ENCODE results near the gene FIBCD1. TPM values are rescaled to one million over a fixed set of nuclear protein-coding genes. Genes with fewer than 3 reads are reported as not detected.

FIBCD1 gene
- total and polyA plus RNA-seq, 7 experiments from 2014 or later, result not detected

GRCh38 chr9:130880599-130881220, 58.3 kb downstream of the FIBCD1 start:
- Mint-ChIP-seq H3K36me3 (peaks cover 0 to 45% (median 18%) of the 10 kb centered on the region in 5 donors), H3K9me3 (no peaks in the 10 kb centered on the region), H3K4me3 (no peak overlapping the region), H3K27me3 (no peaks in the 10 kb centered on the region), H3K27ac (no peak overlapping the region), H3K4me1 (no peaks in the 10 kb centered on the region)
- no peaks in the 10 kb centered on the region for H3K4me1 ChIP-seq (ENCODE audit: control insufficient read depth in 2 of 2, insufficient read depth in 2 of 2, low read length in 2 of 2)
- H3K27ac ChIP-seq (ENCODE audit: low read depth, low read length), result no peak overlapping the region
- H3K27me3 ChIP-seq (ENCODE audit: control insufficient read depth in 2 of 2, insufficient read depth in 2 of 2, low read length in 2 of 2), result no peaks in the 10 kb centered on the region
- ChIA-PET CTCF (interaction anchor here (0.6 kb wide), 1 partner anchor 149 kb away, joined by 3 read pairs; no protein-coding TSS in a partner anchor), POLR2A (no interaction called here)
- no peak for DNase-seq
- H3K36me3 ChIP-seq (ENCODE audit: control insufficient read depth in 2 of 3, insufficient read depth in 3 of 3, low read length in 3 of 3), result peaks cover 0 to 77% (median 0%) of the 10 kb centered on the region in 3 experiments
- intact Hi-C loops (cut with micrococcal nuclease), result no loop called here
- H3K4me3 ChIP-seq (ENCODE audit: low read length), result no peak overlapping the region
- H3K9me3 ChIP-seq (ENCODE audit: control insufficient read depth in 2 of 3, low read length in 3 of 3), result no peaks in the 10 kb centered on the region
- no peak for ATAC-seq

GRCh38 chr9:130879863-130880411, 59.1 kb downstream of the FIBCD1 start:
- ATAC-seq (no peak), DNase-seq (no peak)
- H3K36me3 Mint-ChIP-seq, result peaks cover 7 to 45% (median 19%) of the 10 kb centered on the region in 5 donors
- Histone ChIP-seq H3K9me3 (ENCODE audit: control insufficient read depth in 2 of 3, low read length in 3 of 3) (no peaks in the 10 kb centered on the region), H3K27ac (ENCODE audit: low read depth, low read length) (no peak overlapping the region), H3K4me1 (ENCODE audit: control insufficient read depth in 2 of 2, insufficient read depth in 2 of 2, low read length in 2 of 2) (no peaks in the 10 kb centered on the region), H3K4me3 (ENCODE audit: low read length) (no peak overlapping the region), H3K27me3 (ENCODE audit: control insufficient read depth in 2 of 2, insufficient read depth in 2 of 2, low read length in 2 of 2) (no peaks in the 10 kb centered on the region), H3K36me3 (ENCODE audit: control insufficient read depth in 2 of 3, insufficient read depth in 3 of 3, low read length in 3 of 3) (peaks cover 0 to 76% (median 0%) of the 10 kb centered on the region in 3 experiments)
- H3K4me3 Mint-ChIP-seq, result no peak overlapping the region
- no peaks in the 10 kb centered on the region for H3K9me3 Mint-ChIP-seq
- ChIA-PET CTCF (interaction anchor here (0.6 kb wide), 1 partner anchor 150 kb away, joined by 3 read pairs; no protein-coding TSS in a partner anchor), POLR2A (no interaction called here)
- no peaks in the 10 kb centered on the region for H3K4me1 Mint-ChIP-seq
- no peak overlapping the region for H3K27ac Mint-ChIP-seq
- intact Hi-C loops (cut with micrococcal nuclease), result no loop called here
- no peaks in the 10 kb centered on the region for H3K27me3 Mint-ChIP-seq

- ChIA-PET CTCF (no interaction called here), POLR2A (no interaction called here)
- no peaks in the 10 kb centered on the region for H3K27me3 Mint-ChIP-seq
- Histone ChIP-seq H3K9me3 (ENCODE audit: control insufficient read depth in 2 of 3, low read length in 3 of 3) (no peaks in the 10 kb centered on the region), H3K4me1 (ENCODE audit: control insufficient read depth in 2 of 2, insufficient read depth in 2 of 2, low read length in 2 of 2) (no peaks in the 10 kb centered on the region), H3K36me3 (ENCODE audit: control insufficient read depth in 2 of 3, insufficient read depth in 3 of 3, low read length in 3 of 3) (peaks cover 0 to 76% (median 7%) of the 10 kb centered on the region in 3 experiments), H3K27me3 (ENCODE audit: control insufficient read depth in 2 of 2, insufficient read depth in 2 of 2, low read length in 2 of 2) (no peaks in the 10 kb centered on the region), H3K27ac (ENCODE audit: low read depth, low read length) (no peak overlapping the region), H3K4me3 (ENCODE audit: low read length) (no peak overlapping the region)
- H3K4me3 Mint-ChIP-seq, result no peak overlapping the region
- H3K9me3 Mint-ChIP-seq, result no peaks in the 10 kb centered on the region
- no peak for ATAC-seq
- no peaks in the 10 kb centered on the region for H3K4me1 Mint-ChIP-seq
- no peak for DNase-seq
- no peak overlapping the region for H3K27ac Mint-ChIP-seq
- H3K36me3 Mint-ChIP-seq, result peaks cover 7 to 55% (median 20%) of the 10 kb centered on the region in 5 donors
- intact Hi-C loops (cut with micrococcal nuclease), result no loop called here
Observed at GRCh38 chr9:130878295-130878694, 60.8 kb downstream of the FIBCD1 start.

GRCh38 chr9:130877300-130877699, 61.7 kb downstream of the FIBCD1 start:
- Histone ChIP-seq H3K9me3 (ENCODE audit: control insufficient read depth in 2 of 3, low read length in 3 of 3) (no peaks in the 10 kb centered on the region), H3K4me3 (ENCODE audit: low read length) (no peak overlapping the region), H3K36me3 (ENCODE audit: control insufficient read depth in 2 of 3, insufficient read depth in 3 of 3, low read length in 3 of 3) (peaks cover 0 to 81% (median 11%) of the 10 kb centered on the region in 3 experiments), H3K27me3 (ENCODE audit: control insufficient read depth in 2 of 2, insufficient read depth in 2 of 2, low read length in 2 of 2) (no peaks in the 10 kb centered on the region), H3K27ac (ENCODE audit: low read depth, low read length) (no peak overlapping the region), H3K4me1 (ENCODE audit: control insufficient read depth in 2 of 2, insufficient read depth in 2 of 2, low read length in 2 of 2) (no peaks in the 10 kb centered on the region)
- no peak overlapping the region for H3K4me3 Mint-ChIP-seq
- no peak for DNase-seq
- H3K9me3 Mint-ChIP-seq, result no peaks in the 10 kb centered on the region
- no peak for ATAC-seq
- no peak overlapping the region for H3K27ac Mint-ChIP-seq
- ChIA-PET CTCF (no interaction called here), POLR2A (no interaction called here)
- no peaks in the 10 kb centered on the region for H3K4me1 Mint-ChIP-seq
- no peaks in the 10 kb centered on the region for H3K27me3 Mint-ChIP-seq
- intact Hi-C loops (cut with micrococcal nuclease), result no loop called here
- H3K36me3 Mint-ChIP-seq, result peaks cover 7 to 64% (median 20%) of the 10 kb centered on the region in 5 donors

GRCh38 chr9:130874783-130875182, 64.3 kb downstream of the FIBCD1 start:
- ChIA-PET CTCF (interaction anchor here (0.7 kb wide), 1 partner anchor 171 kb away, joined by 3 read pairs; no protein-coding TSS in a partner anchor), POLR2A (no interaction called here)
- no peaks in the 10 kb centered on the region for H3K9me3 Mint-ChIP-seq
- no peak for DNase-seq
- H3K4me3 Mint-ChIP-seq, result no peak overlapping the region
- ATAC-seq, result no peak
- no peaks in the 10 kb centered on the region for H3K4me1 ChIP-seq (ENCODE audit: control insufficient read depth in 2 of 2, insufficient read depth in 2 of 2, low read length in 2 of 2)
- intact Hi-C loops (cut with micrococcal nuclease), result no loop called here
- H3K27ac Mint-ChIP-seq, result peak overlapping the region in 1 of 9 donors; percentile 16
- peaks cover 2 to 50% (median 13%) of the 10 kb centered on the region in 5 donors for H3K36me3 Mint-ChIP-seq
- no peaks in the 10 kb centered on the region for H3K27me3 Mint-ChIP-seq
- peaks cover 0 to 63% (median 11%) of the 10 kb centered on the region in 3 experiments for H3K36me3 ChIP-seq (ENCODE audit: control insufficient read depth in 2 of 3, insufficient read depth in 3 of 3, low read length in 3 of 3)
- no peaks in the 10 kb centered on the region for H3K9me3 ChIP-seq (ENCODE audit: control insufficient read depth in 2 of 3, low read length in 3 of 3)
- H3K27me3 ChIP-seq (ENCODE audit: control insufficient read depth in 2 of 2, insufficient read depth in 2 of 2, low read length in 2 of 2), result no peaks in the 10 kb centered on the region
- no peak overlapping the region for H3K27ac ChIP-seq (ENCODE audit: low read depth, low read length)
- no peak overlapping the region for H3K4me3 ChIP-seq (ENCODE audit: low read length)
- no peaks in the 10 kb centered on the region for H3K4me1 Mint-ChIP-seq

GRCh38 chr9:130873966-130874365, 65.1 kb downstream of the FIBCD1 start:
- POLR2A ChIA-PET, result no interaction called here
- Mint-ChIP-seq H3K4me3 (no peak overlapping the region), H3K4me1 (no peaks in the 10 kb centered on the region), H3K27me3 (no peaks in the 10 kb centered on the region), H3K36me3 (peaks cover 2 to 42% (median 9%) of the 10 kb centered on the region in 5 donors), H3K9me3 (no peaks in the 10 kb centered on the region), H3K27ac (peak overlapping the region in 1 of 9 donors; percentile 36)
- intact Hi-C loops (cut with micrococcal nuclease), result no loop called here
- H3K4me3 ChIP-seq (ENCODE audit: low read length), result no peak overlapping the region
- no peak for DNase-seq
- H3K9me3 ChIP-seq (ENCODE audit: control insufficient read depth in 2 of 3, low read length in 3 of 3), result no peaks in the 10 kb centered on the region
- CTCF ChIA-PET, result no interaction called here
- H3K36me3 ChIP-seq (ENCODE audit: control insufficient read depth in 2 of 3, insufficient read depth in 3 of 3, low read length in 3 of 3), result peaks cover 0 to 59% (median 11%) of the 10 kb centered on the region in 3 experiments
- ATAC-seq, result no peak
- H3K27ac ChIP-seq (ENCODE audit: low read depth, low read length), result no peak overlapping the region
- H3K27me3 ChIP-seq (ENCODE audit: control insufficient read depth in 2 of 2, insufficient read depth in 2 of 2, low read length in 2 of 2), result no peaks in the 10 kb centered on the region
- H3K4me1 ChIP-seq (ENCODE audit: control insufficient read depth in 2 of 2, insufficient read depth in 2 of 2, low read length in 2 of 2), result no peaks in the 10 kb centered on the region

Measured in naive thymus-derived CD4-positive, alpha-beta T cell (primary cell).